HepG2 (cell line): Measurements from ENCODE around the gene ACTR1B. TPM values are rescaled to one million over a fixed set of nuclear protein-coding genes. Genes with fewer than 3 reads are reported as not detected.

ENCODE experiments used
- ADNP ChIP-seq: sonication (generic); formaldehyde crosslinking; IDR thresholded peaks from 2 replicates; pipeline ENCODE4 v1.4.0; 2020; ENCODE audit warnings: missing genetic modification reagents
- BATF2 ChIP-seq: sonication (generic); formaldehyde crosslinking; IDR thresholded peaks from 2 replicates; pipeline ENCODE4 v1.8.0; 2022; ENCODE audit warnings: mild to moderate bottlenecking, missing genetic modification reagents, moderate library complexity
- HMG20A ChIP-seq: IDR thresholded peaks from 2 replicates; pipeline ENCODE4 v1.6.1; 2016; ENCODE audit warnings: borderline replicate concordance
- ISL2 ChIP-seq: sonication (generic); formaldehyde crosslinking; IDR thresholded peaks from 2 replicates; pipeline ENCODE4 v1.5.0; 2020; ENCODE audit warnings: missing genetic modification reagents
- KAT8 ChIP-seq: IDR thresholded peaks from 2 replicates; pipeline ENCODE4 v1.6.1; 2016; ENCODE audit warnings: missing genetic modification reagents, missing compliant biosample characterization
- POLR2A ChIP-seq, 2 experiments: IDR thresholded peaks; 2 replicates each; pipeline ENCODE4 v1.6.1; 2011; ENCODE audit warnings: low read depth in 2 of 2, low read length in 2 of 2, mild to moderate bottlenecking in 1 of 2, moderate library complexity in 1 of 2; ENCODE audit not compliant: insufficient read depth in 1 of 2
- REPIN1 ChIP-seq: sonication (generic); formaldehyde crosslinking; IDR thresholded peaks from 2 replicates; pipeline ENCODE4 v1.8.0; 2022; ENCODE audit warnings: missing genetic modification reagents, low read depth, mild to moderate bottlenecking, borderline replicate concordance
- RERE ChIP-seq: IDR thresholded peaks from 2 replicates; pipeline ENCODE4 v1.6.1; 2016; ENCODE audit warnings: low read depth, missing genetic modification reagents, missing compliant biosample characterization
- SIN3B ChIP-seq: fragments of 150-350 bp; IDR thresholded peaks from 2 replicates; pipeline ENCODE4 v1.6.1; 2014; ENCODE audit warnings: low read length
- SMC3 ChIP-seq: IDR thresholded peaks from 2 replicates; pipeline ENCODE4 v1.6.1; 2011; ENCODE audit warnings: low read length, improper control_type of control experiment
- SNAI1 ChIP-seq: sonication (generic); formaldehyde crosslinking; IDR thresholded peaks from 2 replicates; pipeline ENCODE4 v1.5.0; 2020; ENCODE audit warnings: mild to moderate bottlenecking, missing genetic modification reagents, borderline replicate concordance
- ZBTB43 ChIP-seq: sonication (generic); formaldehyde crosslinking; conservative IDR thresholded peaks from 2 replicates; pipeline ENCODE4 v1.4.0; 2020; ENCODE audit warnings: missing genetic modification reagents
- ZNF10 ChIP-seq: sonication (generic); formaldehyde crosslinking; IDR thresholded peaks from 2 replicates; pipeline ENCODE4 v1.4.0; 2020; ENCODE audit warnings: mild to moderate bottlenecking, low read depth, missing genetic modification reagents, borderline replicate concordance
- ZNF260 ChIP-seq: sonication (generic); formaldehyde crosslinking; IDR thresholded peaks from 2 replicates; pipeline ENCODE4 v1.4.0; 2020; ENCODE audit warnings: missing genetic modification reagents, low read depth, mild to moderate bottlenecking, borderline replicate concordance
- ZNF282 ChIP-seq: fragments of 450-650 bp; IDR thresholded peaks from 2 replicates; pipeline ENCODE4 v1.6.1; 2018; ENCODE audit not compliant: partially characterized antibody
- ZNF501 ChIP-seq: sonication (generic); formaldehyde crosslinking; IDR thresholded peaks from 2 replicates; pipeline ENCODE4 v1.5.1; 2020; ENCODE audit warnings: mild to moderate bottlenecking, moderate library complexity, missing genetic modification reagents
- ZNF547 ChIP-seq: sonication (generic); formaldehyde crosslinking; IDR thresholded peaks from 2 replicates; pipeline ENCODE4 v1.5.1; 2020; ENCODE audit warnings: mild to moderate bottlenecking, missing genetic modification reagents
- ZNF619 ChIP-seq: sonication (generic); formaldehyde crosslinking; IDR thresholded peaks from 2 replicates; pipeline ENCODE4 v1.4.0; 2020; ENCODE audit warnings: mild to moderate bottlenecking, missing genetic modification reagents
- ZNF672 ChIP-seq: sonication (generic); formaldehyde crosslinking; IDR thresholded peaks from 2 replicates; pipeline ENCODE4 v1.8.1; 2022; ENCODE audit warnings: missing genetic modification reagents
- ZNF740 ChIP-seq: sonication (generic); formaldehyde crosslinking; IDR thresholded peaks from 2 replicates; pipeline ENCODE4 v1.4.0; 2020; ENCODE audit warnings: missing genetic modification reagents
- ZSCAN9 ChIP-seq: IDR thresholded peaks from 2 replicates; pipeline ENCODE4 v1.6.1; 2016; ENCODE audit warnings: borderline replicate concordance
- polyA plus RNA-seq, 8 experiments: library from polyadenylated mRNA; depleted of rRNA in 3 of 8; stranded (reverse) in 7 of 8; unstranded in 1 of 8; fragments of >200 nt; fragmentation: Illumina TruSeq in 4 of 8; extraction: Trizol in 4 of 8; gene quantifications; 2 replicates each; pipeline versions ENCODE4 v1.2.1 to v1.2.3, GENCODE V29; 2011 to 2016; ENCODE audit warnings: low read depth in 4 of 8, missing spikeins in 1 of 8, mixed read lengths in 1 of 8; ENCODE audit not compliant: insufficient read depth in 1 of 8
- total RNA-seq, 5 experiments: library from RNA; depleted of rRNA; stranded (reverse); fragments of >200 nt; fragmentation: Illumina TruSeq; extraction: Trizol; gene quantifications; 2 replicates each; pipeline ENCODE4 v1.2.3, GENCODE V29; 2016; ENCODE audit warnings: low read depth in 1 of 5
- TF ChIP-seq, protein P1 (sequence below): IDR thresholded peaks from 2 replicates; pipeline ENCODE4 v1.6.1; 2012; ENCODE audit warnings: low read depth, low read length, improper control_type of control experiment

Gene ACTR1B
- total and polyA plus RNA-seq, 2 of the 13 experiments (the other 11 are each of a cell fraction or from before 2014, with no cell fraction given), result 61.7 to 76.7 TPM

GRCh38 chr2:97663962-97664635 is at the start of gene ACTR1B (continued):
- TF ChIP-seq ZBTB43 (CRISPR knock-in tag) (peak; percentile 55), HMG20A (CRISPR knock-in tag) (no peak), POLR2A (IDR thresholded peaks at IDR 0.05; ENCODE audit: insufficient read depth in 1 of 2, low read depth in 2 of 2, low read length in 2 of 2) (peak; percentile 81 to 91), SMC3 (0 out of 2 replicates have a peak, but pooled peaks have one; percentile 13), ZNF260 (CRISPR knock-in tag) (no peak), ZNF619 (CRISPR knock-in tag) (0 out of 2 replicates have a peak, but pooled peaks have one; percentile 64), REPIN1 (CRISPR knock-in tag) (peak; percentile 47; the same call in 1 of the 2 replicates), ZSCAN9 (CRISPR knock-in tag) (0 out of 2 replicates have a peak, but pooled peaks have one; percentile 61), ZNF547 (no peak), ZNF672 (no peak), SIN3B (no peak), BATF2 (CRISPR knock-in tag) (no peak), ZNF501 (CRISPR knock-in tag) (peak; percentile 36; the same call in 1 of the 2 replicates), ZNF282 (no peak), SNAI1 (no peak), ADNP (CRISPR knock-in tag) (no peak), ZNF10 (CRISPR knock-in tag) (no peak), KAT8 (peak; percentile 71; the same call in 1 of the 2 replicates), RERE (CRISPR knock-in tag) (peak; percentile 28; the same call in 1 of the 2 replicates), ISL2 (no peak; the same call in none of the 2 replicates), ZNF740 (no peak)
- TF ChIP-seq, protein P1, sequence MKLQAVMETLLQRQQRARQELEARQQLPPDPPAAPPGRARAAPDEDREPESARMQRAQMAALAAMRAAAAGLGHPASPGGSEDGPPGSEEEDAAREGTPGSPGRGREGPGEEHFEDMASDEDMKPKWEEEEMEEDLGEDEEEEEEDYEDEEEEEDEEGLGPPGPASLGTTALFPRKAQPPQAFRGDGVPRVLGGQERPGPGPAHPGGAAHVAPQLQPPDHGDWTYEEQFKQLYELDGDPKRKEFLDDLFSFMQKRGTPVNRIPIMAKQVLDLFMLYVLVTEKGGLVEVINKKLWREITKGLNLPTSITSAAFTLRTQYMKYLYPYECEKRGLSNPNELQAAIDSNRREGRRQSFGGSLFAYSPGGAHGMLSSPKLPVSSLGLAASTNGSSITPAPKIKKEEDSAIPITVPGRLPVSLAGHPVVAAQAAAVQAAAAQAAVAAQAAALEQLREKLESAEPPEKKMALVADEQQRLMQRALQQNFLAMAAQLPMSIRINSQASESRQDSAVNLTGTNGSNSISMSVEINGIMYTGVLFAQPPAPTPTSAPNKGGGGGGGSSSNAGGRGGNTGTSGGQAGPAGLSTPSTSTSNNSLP, result peak; percentile 47; the same call in 1 of the 2 replicates
